KBM-7 (cell line): ENCODE results near the gene CACNA2D3.

Experiments used
- DNase-seq: peaks from one replicate; pipeline ENCODE4 v3.0.0-alpha.2; 2015
- in situ Hi-C: fragments of 300-500 bp; cut with MboI; formaldehyde crosslinking; loops from 2 replicates; pipeline ENCODE4 v1.14.3; 2020; ENCODE audit warnings: low sequenced_read_pairs, low pct_unique_long_range_greater_than_20kb, mixed read lengths

Gene CACNA2D3

DNA sequence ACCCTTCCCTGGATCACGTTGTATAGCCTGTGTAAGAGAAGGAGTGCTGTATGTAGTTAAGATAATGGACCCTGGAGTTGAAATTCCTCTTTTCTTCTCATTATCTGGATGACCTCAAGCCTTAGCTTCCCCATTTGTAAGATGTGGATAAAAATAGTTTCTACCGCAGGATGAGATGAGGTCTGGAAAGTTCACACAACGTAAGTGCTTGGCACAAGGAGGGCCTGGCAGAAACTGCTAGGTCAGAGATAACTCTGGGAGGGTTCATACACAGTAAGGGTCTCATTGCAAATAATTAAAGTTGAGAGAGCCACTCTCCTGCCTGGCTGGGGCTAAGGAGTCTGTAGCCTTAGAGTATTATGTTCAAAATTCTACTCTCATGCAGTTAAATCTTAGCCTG is 591.1 kb downstream of the CACNA2D3 start:
- no peak for DNase-seq
- in situ Hi-C loops = no loop called here

DNA sequence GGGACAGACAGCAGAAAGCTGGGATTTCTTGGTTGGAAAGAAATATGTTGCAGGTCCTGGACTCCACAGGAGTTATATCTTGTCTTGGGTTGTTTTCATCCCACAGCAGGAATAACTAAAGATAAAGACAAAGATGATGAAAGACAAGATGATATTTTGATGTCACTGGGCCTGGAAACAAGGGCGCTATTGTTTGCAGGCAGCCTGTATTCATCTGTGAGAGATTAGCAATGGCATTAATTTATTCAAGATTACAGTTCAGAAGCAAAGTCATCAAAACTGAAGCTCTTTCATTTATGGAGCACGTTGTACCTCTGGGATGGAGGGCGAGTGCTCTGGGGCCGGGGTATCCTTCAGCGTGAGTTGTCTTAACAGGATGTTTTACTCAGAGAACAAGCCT is 591.7 kb downstream of the CACNA2D3 start:
- in situ Hi-C loops = no loop called here
- DNase-seq = no peak

DNA sequence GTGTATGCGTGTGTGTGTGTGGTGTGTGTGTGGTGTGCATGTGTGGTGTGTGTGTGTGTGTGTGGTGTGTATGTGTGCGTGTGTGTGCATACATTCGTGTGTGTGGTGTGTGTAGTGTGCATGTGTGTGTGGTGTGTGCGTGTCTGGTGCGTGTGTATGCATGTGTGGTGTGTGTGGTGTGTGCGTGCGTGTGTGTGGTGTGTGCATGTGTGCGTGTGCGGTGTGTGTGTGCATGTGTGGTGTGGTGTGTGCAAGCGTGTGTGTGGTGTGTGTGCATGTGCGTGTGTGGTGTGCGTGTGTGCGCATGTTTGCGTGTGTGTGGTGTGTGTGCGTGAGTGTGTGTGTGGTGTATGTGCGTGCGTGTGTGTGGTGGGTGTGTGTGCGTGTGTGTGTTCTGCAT is 595.2 kb downstream of the CACNA2D3 start:
- DNase-seq = no peak

DNA sequence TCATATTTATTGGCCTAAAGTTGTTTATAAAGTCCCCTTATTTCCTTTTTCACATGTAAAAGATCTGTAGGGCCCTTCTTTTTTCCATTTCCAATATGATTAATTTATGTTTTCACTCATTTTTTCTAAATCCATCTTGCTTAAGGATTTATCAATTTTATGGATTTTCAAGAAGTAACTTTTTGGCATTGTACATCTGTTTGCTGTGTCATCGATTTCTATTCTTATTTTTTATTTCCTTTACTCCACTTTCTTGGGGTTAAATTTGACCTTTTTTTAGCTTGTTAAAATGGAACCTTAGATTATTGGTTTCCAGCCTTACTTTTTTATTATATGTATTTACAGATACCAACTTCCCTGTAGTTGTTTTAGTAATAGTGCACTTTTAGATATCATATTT is 597.6 kb downstream of the CACNA2D3 start:
- no peak for DNase-seq
- in situ Hi-C loops = no loop called here

More for the DNA sequence above, 595.2 kb downstream of the CACNA2D3 start:
- in situ Hi-C loops = no loop called here

DNA sequence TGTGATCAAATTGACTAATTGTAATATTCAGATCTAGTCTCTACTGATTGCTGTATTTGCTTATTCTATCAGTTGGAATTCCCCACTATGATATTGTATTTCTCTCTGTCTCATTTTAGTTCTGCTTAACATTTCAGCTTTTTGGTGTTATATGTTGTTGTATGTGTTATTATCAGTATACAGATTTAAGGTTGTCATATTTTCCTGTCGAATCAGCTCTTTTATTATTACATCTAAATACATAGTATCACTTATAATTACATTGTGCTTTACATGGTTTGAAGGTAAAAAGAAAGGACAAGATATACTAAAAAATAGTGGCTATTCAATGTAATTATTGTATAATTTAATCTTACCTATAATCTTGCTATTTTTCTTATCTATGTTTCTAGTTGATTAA is 598.3 kb downstream of the CACNA2D3 start:
- DNase-seq = no peak
- in situ Hi-C loops = no loop called here

DNA sequence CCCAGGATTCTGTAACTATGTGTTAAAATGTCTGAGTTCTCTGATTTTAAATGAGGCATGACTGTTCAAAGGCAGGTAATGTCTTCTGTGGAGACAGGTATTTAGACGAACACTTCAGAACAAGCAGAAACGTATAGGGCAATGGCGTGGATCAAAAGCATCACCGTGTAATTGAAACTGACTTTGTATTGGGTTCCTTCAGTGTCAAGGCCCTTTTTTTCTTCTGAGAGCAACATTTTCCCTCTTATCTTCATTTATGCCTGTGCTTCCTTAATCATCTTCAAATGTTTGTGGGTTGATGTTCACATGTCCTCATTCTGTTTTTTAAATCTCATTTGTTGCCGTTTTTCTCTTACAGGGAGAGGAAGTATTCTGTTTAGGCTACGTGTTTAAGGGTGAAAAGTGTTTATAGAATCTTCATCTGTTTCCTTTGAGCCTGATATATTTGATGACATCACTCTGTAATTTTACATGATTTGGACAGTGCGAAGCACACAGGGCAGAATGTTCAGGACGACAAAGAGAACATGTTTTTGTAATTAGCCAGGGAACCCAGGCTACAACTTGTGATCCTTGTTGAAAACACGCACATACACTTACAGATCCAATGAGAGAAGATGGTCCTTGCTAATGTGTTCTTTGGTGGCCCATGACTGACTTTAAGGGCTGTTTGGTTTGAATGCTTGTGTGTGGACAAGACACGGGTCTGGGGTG is 609.5 kb downstream of the CACNA2D3 start:
- DNase-seq = no peak
- in situ Hi-C loops = no loop called here

DNA sequence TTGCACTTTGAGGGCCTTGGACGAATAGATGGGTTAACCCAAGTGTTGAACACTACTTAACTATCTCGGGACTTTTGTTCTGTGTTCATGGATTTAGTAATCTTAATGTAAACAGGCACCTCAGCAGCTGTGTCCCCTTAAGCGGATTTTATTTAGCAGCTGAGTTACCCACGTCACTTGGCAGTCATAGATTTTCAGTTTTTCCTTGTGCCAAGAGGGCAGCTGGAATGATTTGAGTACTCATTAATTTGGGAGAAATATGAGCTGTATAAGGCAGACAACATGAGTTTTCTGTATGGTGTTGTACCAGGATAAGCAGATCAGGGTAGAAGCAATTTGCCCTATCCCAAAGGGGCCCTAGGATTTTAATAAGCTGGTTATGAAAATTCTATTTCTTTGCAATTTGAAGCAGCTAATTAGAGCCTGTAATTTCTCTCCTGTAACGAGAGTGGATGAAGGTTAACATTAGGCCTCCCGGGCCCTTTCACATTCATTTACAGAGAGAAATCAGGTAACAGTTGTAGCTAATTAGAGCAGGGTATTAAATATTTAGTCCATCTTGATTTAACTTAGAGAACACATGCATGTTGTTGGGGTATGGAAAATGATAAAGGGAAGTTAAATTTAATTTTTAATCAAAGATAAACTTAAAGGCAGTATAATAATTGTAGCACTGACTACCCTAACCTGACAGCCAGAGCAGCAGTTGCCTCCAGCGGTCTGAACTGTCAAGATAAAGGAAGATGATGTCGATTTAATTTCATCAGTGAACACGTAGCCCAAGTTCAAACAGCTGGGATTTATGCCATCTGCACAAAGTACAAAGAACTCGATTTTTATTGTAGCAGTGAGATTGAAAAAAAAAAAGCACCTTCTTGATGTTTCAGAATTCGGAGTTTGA is 611.0 kb downstream of the CACNA2D3 start:
- no peak for DNase-seq
- in situ Hi-C loops = no loop called here

DNA sequence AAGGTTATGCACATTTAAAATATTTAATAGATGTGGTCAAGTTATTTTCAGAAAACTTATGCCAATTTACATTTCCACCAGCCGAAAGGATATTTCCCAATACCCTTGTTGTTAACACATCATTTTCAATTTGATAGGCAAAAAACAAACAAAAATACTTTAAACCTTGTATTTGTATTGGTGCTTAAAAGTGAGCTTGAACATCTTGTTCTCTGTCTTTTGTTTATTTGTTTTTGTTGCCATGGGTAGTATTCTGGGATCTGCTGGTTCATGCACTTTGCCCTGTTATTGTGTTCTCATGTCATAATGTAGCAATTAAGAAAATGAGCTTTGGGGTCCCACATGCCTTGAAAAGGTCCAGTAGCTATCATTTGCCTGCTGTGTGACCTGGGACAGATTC is 614.1 kb downstream of the CACNA2D3 start:
- DNase-seq = no peak
- in situ Hi-C loops = no loop called here

DNA sequence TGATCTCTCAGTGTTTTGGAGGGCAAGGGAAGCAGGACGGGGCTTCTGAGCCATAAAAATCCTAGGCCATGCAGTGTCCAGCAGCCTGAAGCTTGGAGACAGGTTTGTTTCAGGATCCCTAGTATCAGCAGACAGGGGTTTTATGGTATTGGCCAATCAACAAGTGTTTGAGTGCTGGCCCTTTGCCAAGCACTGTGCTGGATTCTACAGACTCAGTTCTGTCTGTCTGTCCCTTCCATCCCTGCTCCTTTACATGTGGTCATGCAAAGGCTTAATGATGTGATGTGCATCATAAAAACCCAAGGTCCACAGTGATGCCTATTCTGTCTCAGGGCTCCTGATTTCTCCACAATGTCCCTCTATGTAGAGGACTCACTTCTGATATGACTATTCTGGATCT is 621.4 kb downstream of the CACNA2D3 start:
- DNase-seq = no peak
- in situ Hi-C loops = no loop called here

DNA sequence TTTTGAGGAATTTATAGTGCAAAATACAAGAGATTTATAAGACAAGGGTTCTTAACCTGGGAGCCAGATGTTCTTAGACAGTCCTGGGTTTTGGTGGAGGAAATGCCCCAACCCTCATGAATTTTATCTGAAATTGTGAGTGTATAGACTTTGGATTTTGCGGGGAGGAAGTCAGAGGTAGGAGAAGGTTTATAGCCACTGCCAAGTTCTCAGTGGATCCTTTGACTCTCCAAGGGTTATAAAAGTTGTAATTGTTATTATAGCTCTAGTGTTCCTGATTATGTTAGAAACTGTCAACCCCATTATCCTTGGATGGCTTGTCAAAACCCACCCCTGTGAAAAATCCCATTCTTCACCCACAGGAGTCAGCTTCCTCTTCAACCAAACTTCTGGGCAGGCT is 621.9 kb downstream of the CACNA2D3 start:
- no peak for DNase-seq
- in situ Hi-C loops = no loop called here

DNA sequence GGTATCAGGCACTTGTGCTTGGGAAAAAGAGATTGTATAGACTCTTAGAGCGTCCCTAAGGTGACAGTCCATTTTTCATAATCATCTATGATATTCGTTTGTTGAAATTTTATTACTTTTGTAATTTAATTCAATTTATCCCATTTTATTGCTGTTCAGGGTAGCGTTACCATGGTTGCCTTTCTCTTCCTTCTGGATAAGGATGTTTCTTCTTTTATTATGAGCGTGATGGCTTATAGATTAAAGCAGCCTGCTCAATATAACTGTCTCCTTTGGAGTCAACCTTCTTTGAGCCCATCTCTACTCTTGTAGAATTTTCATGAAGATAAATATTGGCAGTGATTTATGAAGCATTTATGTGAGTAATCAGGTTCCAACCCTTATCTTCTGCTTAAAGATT is 623.5 kb downstream of the CACNA2D3 start:
- no peak for DNase-seq
- in situ Hi-C loops = no loop called here

DNA sequence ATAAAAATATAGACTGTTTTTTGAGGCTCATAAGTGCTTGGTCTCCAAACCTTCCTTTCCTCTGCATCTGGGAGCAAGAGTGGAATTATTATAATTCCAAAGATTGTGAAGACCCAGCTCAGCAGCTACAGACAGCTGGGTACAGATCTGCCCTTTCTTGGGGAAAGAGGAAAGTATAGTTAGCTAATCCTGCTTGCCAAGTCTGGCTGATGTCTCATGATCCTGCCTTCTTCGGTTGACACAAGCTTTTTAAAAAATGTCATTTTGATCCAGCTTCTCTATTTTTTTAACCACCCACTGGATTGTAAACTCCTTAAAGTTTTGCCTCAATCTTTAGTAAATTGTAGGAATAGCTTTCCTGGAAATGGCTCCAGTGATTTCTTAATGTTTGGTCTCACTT is 624.4 kb downstream of the CACNA2D3 start:
- in situ Hi-C loops = no loop called here
- DNase-seq = no peak

DNA sequence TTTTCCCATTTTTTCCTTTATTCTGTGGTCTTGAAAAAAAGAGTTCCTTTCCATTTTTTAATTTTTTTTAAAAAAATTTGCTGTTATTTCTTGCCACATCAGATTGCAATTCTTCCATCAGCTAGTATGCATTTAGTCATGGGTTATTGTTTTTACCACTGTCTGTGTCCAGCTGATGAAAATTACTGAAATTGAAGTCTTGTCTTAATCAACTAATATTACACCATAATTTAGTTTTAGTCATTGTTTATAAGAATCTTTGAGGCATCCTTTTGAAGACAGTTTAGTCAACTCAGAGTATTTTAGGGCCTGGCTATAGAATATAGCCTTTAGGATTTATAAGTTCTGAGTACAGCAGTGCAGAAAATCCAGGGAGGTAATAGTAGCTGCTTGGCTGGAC is 633.4 kb downstream of the CACNA2D3 start:
- in situ Hi-C loops = no loop called here
- no peak for DNase-seq

DNA sequence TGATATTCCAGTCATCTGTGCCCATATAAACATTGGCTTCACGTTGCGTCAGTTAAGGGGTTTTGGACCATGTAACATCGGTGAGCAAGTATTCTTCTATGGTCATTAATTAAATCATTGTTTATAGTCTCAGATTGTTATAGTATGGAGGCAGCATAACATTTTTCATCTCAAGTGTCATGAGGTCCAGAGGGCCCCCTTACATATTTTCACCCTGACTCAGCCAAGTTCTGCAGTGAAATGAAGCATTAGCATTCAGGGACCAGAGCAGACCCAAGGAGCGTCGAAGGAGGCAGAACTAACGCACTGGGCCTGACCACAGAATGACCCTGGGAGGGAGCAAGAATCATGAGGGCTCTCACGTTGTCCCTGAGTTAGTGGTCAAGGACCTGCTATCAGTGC is 634.0 kb downstream of the CACNA2D3 start:
- no peak for DNase-seq
- in situ Hi-C loops = no loop called here

DNA sequence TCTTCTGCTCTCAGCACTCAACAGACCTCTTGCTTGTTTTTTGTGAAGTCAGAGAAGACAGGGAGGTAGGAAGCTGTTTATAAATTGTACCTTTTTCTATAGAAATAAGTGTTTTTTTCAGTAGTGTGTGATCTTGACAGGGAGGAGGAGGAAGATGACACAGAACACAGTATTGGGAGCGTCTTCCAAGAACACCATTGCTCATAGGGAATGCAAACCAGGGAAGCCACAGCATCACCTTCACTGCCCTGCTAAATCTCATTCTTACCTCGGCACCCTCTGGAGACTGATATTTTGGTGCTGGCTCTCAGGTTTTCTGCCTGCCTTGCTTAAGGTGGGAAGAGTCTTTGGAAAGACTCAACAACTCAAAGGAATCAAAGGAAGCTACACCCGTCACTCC is 636.1 kb downstream of the CACNA2D3 start:
- DNase-seq = no peak
- in situ Hi-C loops = no loop called here

DNA sequence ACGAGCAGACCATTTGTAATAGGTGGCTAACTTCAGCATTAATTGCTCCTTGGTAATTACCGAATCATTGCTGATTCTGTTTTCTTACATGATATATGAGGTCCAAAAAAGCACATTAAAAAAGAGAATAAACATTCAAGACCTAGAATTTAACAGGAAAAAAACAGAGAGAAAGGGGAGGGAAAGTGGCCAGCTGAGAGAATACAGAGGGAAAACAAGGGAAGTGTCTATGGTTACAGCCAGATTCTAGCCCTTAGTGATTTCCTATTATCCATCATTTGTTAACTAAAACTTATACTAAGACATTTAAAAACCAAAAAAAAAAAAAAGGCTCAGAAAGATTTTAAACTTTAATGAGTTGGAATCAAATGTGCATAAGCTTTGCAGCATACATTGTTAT is 636.8 kb downstream of the CACNA2D3 start:
- no peak for DNase-seq
- in situ Hi-C loops = no loop called here

DNA sequence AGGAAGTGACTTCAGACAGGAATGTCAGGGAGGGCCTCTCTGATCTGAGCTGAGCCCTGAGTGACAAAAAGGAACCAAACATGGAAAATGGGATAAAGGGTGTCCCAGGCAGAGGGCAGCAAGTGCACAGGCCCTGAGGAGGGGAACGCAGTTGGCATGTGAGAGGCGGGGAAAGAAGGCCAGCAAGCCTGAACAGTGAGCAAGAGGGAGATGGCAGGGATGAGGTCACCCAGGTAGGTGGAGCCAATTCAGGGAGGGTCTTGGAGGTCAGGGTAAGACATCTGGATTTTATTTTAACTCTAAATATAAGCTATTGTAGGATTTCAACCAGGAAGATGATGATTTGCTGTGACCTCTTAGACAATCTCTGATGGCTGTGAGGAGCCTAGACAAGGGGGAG is 637.8 kb downstream of the CACNA2D3 start:
- no peak for DNase-seq
- in situ Hi-C loops = no loop called here

DNA sequence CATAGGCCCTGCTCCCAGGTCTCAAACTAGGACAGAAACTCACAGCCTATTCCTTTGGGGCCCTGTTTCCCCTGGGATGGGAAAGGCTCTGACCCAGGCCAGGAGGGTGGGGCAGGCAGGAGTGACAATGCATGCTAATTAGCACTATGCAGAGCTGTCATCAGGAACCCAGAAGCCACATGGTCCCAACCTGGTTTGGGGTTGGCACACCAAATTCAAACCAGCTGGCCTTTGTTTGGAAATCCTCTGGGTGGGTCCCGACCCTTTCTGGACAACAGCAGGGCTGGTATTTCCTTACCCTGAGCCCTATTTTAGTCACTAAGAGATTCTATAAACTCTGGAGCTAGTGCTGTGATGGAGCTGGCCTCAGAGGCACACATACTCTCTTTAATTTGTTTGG is 639.3 kb downstream of the CACNA2D3 start:
- DNase-seq = no peak
- in situ Hi-C loops = no loop called here

DNA sequence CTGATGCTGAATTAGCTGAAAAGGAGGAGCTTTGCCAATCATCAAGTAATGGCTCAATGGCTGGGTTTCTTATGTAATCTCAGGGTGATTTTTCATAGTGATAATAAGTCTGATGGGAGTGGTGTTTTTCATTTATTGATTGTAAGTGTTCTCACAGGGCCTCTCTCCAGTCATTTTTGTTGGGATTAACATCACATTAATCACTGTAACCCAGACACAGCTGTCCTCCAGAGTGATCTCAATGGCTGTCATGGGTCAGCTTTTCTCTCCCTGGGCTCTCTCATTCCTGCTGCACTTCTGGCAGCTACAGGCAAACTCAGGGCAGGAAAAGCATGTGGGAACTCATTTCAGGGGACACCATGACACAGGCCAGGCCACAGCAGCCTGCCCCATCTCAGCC is 642.6 kb downstream of the CACNA2D3 start:
- no peak for DNase-seq
- in situ Hi-C loops = no loop called here

DNA sequence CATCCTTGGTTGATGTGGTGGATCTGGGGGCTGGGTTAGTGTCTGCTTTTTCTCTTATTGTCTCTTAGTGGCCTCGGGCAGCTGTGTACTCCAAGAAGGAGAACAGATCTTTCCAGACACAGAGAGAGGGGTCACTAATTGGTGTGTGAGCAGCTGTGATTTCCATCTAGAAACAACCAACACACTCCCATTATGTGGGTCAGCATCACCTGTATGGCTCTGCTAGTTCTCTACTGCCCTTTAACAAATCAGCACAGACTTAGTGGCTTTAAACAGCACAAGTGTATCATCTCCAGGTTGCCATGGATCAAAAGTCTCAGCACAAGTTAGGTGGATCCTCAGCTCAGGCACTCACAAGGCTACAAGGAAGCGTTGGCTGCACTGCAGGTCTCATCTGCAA is 648.7 kb downstream of the CACNA2D3 start:
- no peak for DNase-seq
- in situ Hi-C loops = no loop called here

DNA sequence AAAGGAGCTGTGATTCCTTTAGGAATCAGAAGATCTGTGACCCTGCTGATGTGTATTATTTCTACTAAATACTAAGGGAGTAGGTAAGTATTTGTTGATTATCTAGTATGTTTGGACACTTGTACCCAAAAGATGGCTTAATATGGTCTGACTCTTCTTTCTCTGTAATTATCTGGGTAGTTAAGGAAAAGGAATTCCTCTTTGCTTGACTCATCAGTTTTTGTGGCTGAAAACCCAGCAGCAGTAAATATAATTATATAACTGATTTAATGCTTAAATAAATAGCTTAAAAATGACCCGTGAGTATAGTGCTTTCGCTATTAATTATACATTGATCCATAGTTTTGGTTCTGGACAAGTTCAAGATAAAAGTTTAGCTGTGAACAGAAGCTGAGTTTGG is 649.7 kb downstream of the CACNA2D3 start:
- DNase-seq = no peak
- in situ Hi-C loops = no loop called here
